Kidney (tissue), 14 donors: ENCODE data around the gene MED29. TPM values are rescaled to one million over a fixed set of nuclear protein-coding genes. Genes with fewer than 3 reads are reported as not detected.

ENCODE experiments used
- DNase-seq, 5 donors: peaks; one replicate each; pipeline ENCODE4 v3.0.0-alpha.2; 2013 to 2020
- FAIRE-seq: peaks from 2 replicates; lab custom pipeline; 2012; peaks lifted over from hg19 to GRCh38; lab: Jason Lieb, UNC
- H3K27ac ChIP-seq, 2 donors: one replicate each; pipeline ENCODE4 v1.7.0; 2013; ENCODE audit warnings: low read depth in 2 of 2, low read length in 2 of 2, inconsistent platforms in 1 of 2
- H3K27me3 ChIP-seq: one replicate; pipeline ENCODE4 v1.7.1; 2013; ENCODE audit warnings: low read length, inconsistent platforms; ENCODE audit not compliant: control insufficient read depth, insufficient read depth
- H3K36me3 ChIP-seq, 3 donors: one replicate each; pipeline versions ENCODE4 v1.7.0 to v1.7.1; 2013; ENCODE audit warnings: low read length in 3 of 3, control low read depth in 1 of 3, inconsistent platforms in 1 of 3; ENCODE audit not compliant: insufficient read depth in 3 of 3, control insufficient read depth in 2 of 3
- H3K4me1 ChIP-seq, 3 donors: one replicate each; pipeline versions ENCODE4 v1.7.0 to v1.7.1; 2013; ENCODE audit warnings: low read length in 3 of 3, inconsistent platforms in 1 of 3, low read depth in 1 of 3; ENCODE audit not compliant: control insufficient read depth in 2 of 3, insufficient read depth in 2 of 3
- H3K4me3 ChIP-seq, 3 donors: one replicate each; pipeline versions ENCODE4 v1.7.0 to v1.8.1; 2013; ENCODE audit warnings: low read length in 3 of 3, control low read depth in 1 of 3, inconsistent platforms in 1 of 3
- H3K9ac ChIP-seq, 3 donors: one replicate each; pipeline versions ENCODE4 v1.7.0 to v1.7.1; 2013; ENCODE audit warnings: low read length in 3 of 3, control low read depth in 1 of 3, inconsistent platforms in 1 of 3
- H3K9me3 ChIP-seq, 3 donors: one replicate each; pipeline versions ENCODE4 v1.7.0 to v1.7.1; 2013; ENCODE audit warnings: low read length in 3 of 3, control low read depth in 1 of 3, inconsistent platforms in 1 of 3; ENCODE audit not compliant: control insufficient read depth in 2 of 3, insufficient read depth in 1 of 3
- intact Hi-C: fragments of 100-400 bp; cut with DNase I; formaldehyde crosslinking; loops from one replicate; pipeline ENCODE4 v1.11.1; 2022
- polyA plus RNA-seq: library from polyadenylated mRNA; stranded (reverse); fragments of 350-450 nt; fragmentation: Illumina TruSeq; extraction: RNeasy Lipid Tissue Mini Kit (QIAGEN cat#74804); gene quantifications from one replicate; pipeline ENCODE4 v1.2.3, GENCODE V29; 2014; ENCODE audit warnings: low read depth, low replicate concordance; ENCODE audit not compliant: insufficient read depth
- total RNA-seq: library from RNA; stranded (reverse); fragmentation: NEBNext Ultra II Directional; extraction: Animal tissue kit (Norgen Biotek cat#: 25700); gene quantifications from one replicate; pipeline ENCODE4 v1.2.1, GENCODE V29; 2021
- TF ChIP-seq, protein P1 (sequence below): IDR thresholded peaks from 3 replicates; pipeline ENCODE4 v1.5.1; 2012; ENCODE audit warnings: mild to moderate bottlenecking, moderate library complexity, borderline replicate concordance; ENCODE audit not compliant: insufficient read depth; ENCODE audit errors: extremely low read depth
- donor health status: control.
- donor health status: control.
- donor health status: control.
- donor health status: control.
- donor health status: control.
- donor health status: DM: yes; HTN: yes; CAD: no.
- donor health status: Normal renal cell carcinoma (clear cell type).

Gene MED29
- total and polyA plus RNA-seq, 2 donors from 2014 or later, result 32.4 to 50.4 TPM

- DNase-seq, result no peak
- H3K27me3 ChIP-seq, result no peaks in the 10 kb centered on the region
- no peaks in the 10 kb centered on the region for H3K9me3 ChIP-seq
- peaks cover 1 to 67% (median 51%) of the 10 kb centered on the region in 3 donors for H3K36me3 ChIP-seq
- H3K9ac ChIP-seq, result no peak overlapping the region
- H3K27ac ChIP-seq, result no peak overlapping the region
- H3K4me3 ChIP-seq, result no peak overlapping the region
- TF ChIP-seq, protein P1, sequence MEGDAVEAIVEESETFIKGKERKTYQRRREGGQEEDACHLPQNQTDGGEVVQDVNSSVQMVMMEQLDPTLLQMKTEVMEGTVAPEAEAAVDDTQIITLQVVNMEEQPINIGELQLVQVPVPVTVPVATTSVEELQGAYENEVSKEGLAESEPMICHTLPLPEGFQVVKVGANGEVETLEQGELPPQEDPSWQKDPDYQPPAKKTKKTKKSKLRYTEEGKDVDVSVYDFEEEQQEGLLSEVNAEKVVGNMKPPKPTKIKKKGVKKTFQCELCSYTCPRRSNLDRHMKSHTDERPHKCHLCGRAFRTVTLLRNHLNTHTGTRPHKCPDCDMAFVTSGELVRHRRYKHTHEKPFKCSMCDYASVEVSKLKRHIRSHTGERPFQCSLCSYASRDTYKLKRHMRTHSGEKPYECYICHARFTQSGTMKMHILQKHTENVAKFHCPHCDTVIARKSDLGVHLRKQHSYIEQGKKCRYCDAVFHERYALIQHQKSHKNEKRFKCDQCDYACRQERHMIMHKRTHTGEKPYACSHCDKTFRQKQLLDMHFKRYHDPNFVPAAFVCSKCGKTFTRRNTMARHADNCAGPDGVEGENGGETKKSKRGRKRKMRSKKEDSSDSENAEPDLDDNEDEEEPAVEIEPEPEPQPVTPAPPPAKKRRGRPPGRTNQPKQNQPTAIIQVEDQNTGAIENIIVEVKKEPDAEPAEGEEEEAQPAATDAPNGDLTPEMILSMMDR, result no peak
- intact Hi-C loops, result no loop called here
- no peaks in the 10 kb centered on the region for H3K4me1 ChIP-seq
- FAIRE-seq, result no peak
These were observed 8.0 kb upstream of the MED29 start for GRCh38 chr19:39382991-39383828.

GRCh38 chr19:39384839-39385568 is 6.2 kb upstream of the MED29 start:
- Histone ChIP-seq H3K4me1 (peaks cover 0 to 7% (median under 1%) of the 10 kb centered on the region in 3 donors), H3K36me3 (peaks cover 8 to 60% (median 45%) of the 10 kb centered on the region in 3 donors), H3K27me3 (no peaks in the 10 kb centered on the region), H3K27ac (no peak overlapping the region), H3K9me3 (no peaks in the 10 kb centered on the region), H3K4me3 (no peak overlapping the region), H3K9ac (no peak overlapping the region)
- DNase-seq (no peak), FAIRE-seq (no peak)
- intact Hi-C loops, result no loop called here
- TF ChIP-seq, protein P1, result no peak

GRCh38 chr19:39385629-39386411 is 5.4 kb upstream of the MED29 start:
- Histone ChIP-seq H3K27ac (no peak overlapping the region), H3K36me3 (peaks cover 8 to 52% (median 41%) of the 10 kb centered on the region in 3 donors), H3K9ac (no peak overlapping the region), H3K4me1 (peaks cover 0 to 9% (median 5%) of the 10 kb centered on the region in 3 donors), H3K4me3 (no peak overlapping the region), H3K27me3 (no peaks in the 10 kb centered on the region), H3K9me3 (no peaks in the 10 kb centered on the region)
- TF ChIP-seq, protein P1, result no peak
- no peak for DNase-seq
- intact Hi-C loops, result no loop called here
- no peak for FAIRE-seq
